Measurements from ENCODE around the gene API5.
A peak's percentile ranks its signal among the peaks of the same experiment; 100 is the strongest.

The API5 gene

GRCh38 chr11:43298397-43298796 lies 13.4 kb upstream of the API5 start:
- Histone ChIP-seq H2AFZ (ENCODE audit: low read length) (no peak overlapping the region), H3K9me2 (replicated peaks; ENCODE audit: low read depth, low read length) (no peaks in the 10 kb centered on the region), H3K4me1 (ENCODE audit: insufficient read depth, low read length, poor library complexity, severe bottlenecking) (no peaks in the 10 kb centered on the region), H3K36me3 (ENCODE audit: insufficient read depth, low read length) (no peaks in the 10 kb centered on the region), H4K20me1 (ENCODE audit: insufficient read depth, low read length, poor library complexity, severe bottlenecking) (no peaks in the 10 kb centered on the region), H3K4me3 (ENCODE audit: low read length, poor library complexity, severe bottlenecking) (no peak overlapping the region), H3K9me3 (ENCODE audit: insufficient read depth, low read depth, low read length) (peaks cover 2% of the 10 kb centered on the region; the same call in 1 of the 2 replicates), H3K4me2 (ENCODE audit: low read depth, low read length, poor library complexity, severe bottlenecking) (no peak overlapping the region), H3K27me3 (ENCODE audit: insufficient read depth, low read length, poor library complexity, severe bottlenecking) (no peaks in the 10 kb centered on the region), H3K79me2 (ENCODE audit: insufficient read depth, low read length) (no peaks in the 10 kb centered on the region), H3K9ac (ENCODE audit: low read depth, low read length, poor library complexity, severe bottlenecking) (no peak overlapping the region), H3F3A (ENCODE audit: low read depth) (no peaks in the 10 kb centered on the region)
- TF ChIP-seq EZH2phosphoT487 (IDR thresholded peaks at IDR 0.05; ENCODE audit: borderline replicate concordance) (no peak), CTCF (conservative IDR thresholded peaks at IDR 0.05; ENCODE audit: low read length) (no peak)

DNA sequence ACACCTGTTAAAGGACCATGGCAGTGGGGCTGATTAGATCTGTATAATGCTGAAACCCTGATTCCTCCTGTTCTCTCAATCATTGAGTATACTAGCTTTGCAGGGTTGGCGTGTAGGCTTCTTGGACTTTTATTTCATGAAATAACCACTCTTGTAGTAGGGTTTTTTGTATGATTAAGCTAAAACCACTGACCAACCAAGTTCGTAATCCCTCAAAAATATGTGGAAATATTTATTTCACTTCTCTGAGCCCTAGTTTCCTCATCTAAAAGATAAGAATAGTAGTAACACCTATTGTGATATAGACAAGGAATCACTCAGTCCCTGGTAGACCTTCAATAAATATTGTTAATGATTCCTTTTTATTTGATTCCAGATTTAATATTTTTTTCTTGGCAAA lies 4.2 kb downstream of the API5 start:
- Histone ChIP-seq H3K4me3 (ENCODE audit: low read length, poor library complexity, severe bottlenecking) (peak overlapping the region; percentile 36), H3F3A (ENCODE audit: low read depth) (peaks cover 2% of the 10 kb centered on the region; the same call in 1 of the 2 replicates), H3K9me3 (ENCODE audit: insufficient read depth, low read depth, low read length) (no peaks in the 10 kb centered on the region), H3K9ac (ENCODE audit: low read depth, low read length, poor library complexity, severe bottlenecking) (no peak overlapping the region), H3K27me3 (ENCODE audit: insufficient read depth, low read length, poor library complexity, severe bottlenecking) (no peaks in the 10 kb centered on the region), H4K20me1 (ENCODE audit: insufficient read depth, low read length, poor library complexity, severe bottlenecking) (peaks cover 78% of the 10 kb centered on the region), H3K36me3 (ENCODE audit: insufficient read depth, low read length) (peaks cover 20% of the 10 kb centered on the region), H2AFZ (ENCODE audit: low read length) (no peak overlapping the region), H3K9me2 (replicated peaks; ENCODE audit: low read depth, low read length) (no peaks in the 10 kb centered on the region), H3K4me2 (ENCODE audit: low read depth, low read length, poor library complexity, severe bottlenecking) (peak overlapping the region; percentile 77), H3K4me1 (ENCODE audit: insufficient read depth, low read length, poor library complexity, severe bottlenecking) (peaks cover 34% of the 10 kb centered on the region), H3K79me2 (ENCODE audit: insufficient read depth, low read length) (peaks cover 69% of the 10 kb centered on the region)
- TF ChIP-seq CTCF (conservative IDR thresholded peaks at IDR 0.05; ENCODE audit: low read length) (no peak), EZH2phosphoT487 (IDR thresholded peaks at IDR 0.05; ENCODE audit: borderline replicate concordance) (no peak)

GRCh38 chr11:43316451-43316850 lies 4.7 kb downstream of the API5 start:
- Histone ChIP-seq H3K4me3 (ENCODE audit: low read length, poor library complexity, severe bottlenecking) (peak overlapping the region; percentile 36), H3K4me1 (ENCODE audit: insufficient read depth, low read length, poor library complexity, severe bottlenecking) (peaks cover 33% of the 10 kb centered on the region), H3K27me3 (ENCODE audit: insufficient read depth, low read length, poor library complexity, severe bottlenecking) (no peaks in the 10 kb centered on the region), H3K9me3 (ENCODE audit: insufficient read depth, low read depth, low read length) (no peaks in the 10 kb centered on the region), H3K36me3 (ENCODE audit: insufficient read depth, low read length) (peaks cover 25% of the 10 kb centered on the region), H4K20me1 (ENCODE audit: insufficient read depth, low read length, poor library complexity, severe bottlenecking) (peaks cover 78% of the 10 kb centered on the region), H3F3A (ENCODE audit: low read depth) (peaks cover 2% of the 10 kb centered on the region; the same call in 1 of the 2 replicates), H3K4me2 (ENCODE audit: low read depth, low read length, poor library complexity, severe bottlenecking) (peak overlapping the region; percentile 77), H3K9me2 (replicated peaks; ENCODE audit: low read depth, low read length) (no peaks in the 10 kb centered on the region), H2AFZ (ENCODE audit: low read length) (no peak overlapping the region), H3K9ac (ENCODE audit: low read depth, low read length, poor library complexity, severe bottlenecking) (no peak overlapping the region), H3K79me2 (ENCODE audit: insufficient read depth, low read length) (peaks cover 69% of the 10 kb centered on the region)
- TF ChIP-seq EZH2phosphoT487 (IDR thresholded peaks at IDR 0.05; ENCODE audit: borderline replicate concordance), result no peak
- TF ChIP-seq CTCF (conservative IDR thresholded peaks at IDR 0.05; ENCODE audit: low read length), result no peak
